HEK293T (cell line): Measurements from ENCODE around the gene VANGL2.

ENCODE experiments used
- ARNT ChIP-seq: fragments of 450-650 bp; IDR thresholded peaks from 2 replicates; pipeline ENCODE4 v1.6.1; 2017; ENCODE audit warnings: mild to moderate bottlenecking
- BHLHE40 ChIP-seq: fragments of 450-650 bp; IDR thresholded peaks from 2 replicates; pipeline ENCODE4 v1.6.1; 2016; ENCODE audit warnings: mild to moderate bottlenecking, moderate library complexity, borderline replicate concordance
- SP1 ChIP-seq: fragments of 450-650 bp; IDR thresholded peaks from 2 replicates; pipeline ENCODE4 v1.6.1; 2017

GRCh38 chr1:160366731-160367515, 33.4 kb upstream of the VANGL2 start, which contains the start of gene NHLH1:
- no peak for TF ChIP-seq BHLHE40
- no peak for TF ChIP-seq ARNT
- no peak for TF ChIP-seq SP1
